GM18861 (cell line): ENCODE measurements around the gene CCDC194.
A peak's percentile ranks its signal among the peaks of the same experiment; 100 is the strongest.

Experiments used
- ATAC-seq: cut with Tn5 transposase; IDR thresholded peaks from one replicate; pipeline ENCODE4 v1.9.1; 2021; ENCODE audit not compliant: unreplicated experiment

CCDC194 gene

DNA sequence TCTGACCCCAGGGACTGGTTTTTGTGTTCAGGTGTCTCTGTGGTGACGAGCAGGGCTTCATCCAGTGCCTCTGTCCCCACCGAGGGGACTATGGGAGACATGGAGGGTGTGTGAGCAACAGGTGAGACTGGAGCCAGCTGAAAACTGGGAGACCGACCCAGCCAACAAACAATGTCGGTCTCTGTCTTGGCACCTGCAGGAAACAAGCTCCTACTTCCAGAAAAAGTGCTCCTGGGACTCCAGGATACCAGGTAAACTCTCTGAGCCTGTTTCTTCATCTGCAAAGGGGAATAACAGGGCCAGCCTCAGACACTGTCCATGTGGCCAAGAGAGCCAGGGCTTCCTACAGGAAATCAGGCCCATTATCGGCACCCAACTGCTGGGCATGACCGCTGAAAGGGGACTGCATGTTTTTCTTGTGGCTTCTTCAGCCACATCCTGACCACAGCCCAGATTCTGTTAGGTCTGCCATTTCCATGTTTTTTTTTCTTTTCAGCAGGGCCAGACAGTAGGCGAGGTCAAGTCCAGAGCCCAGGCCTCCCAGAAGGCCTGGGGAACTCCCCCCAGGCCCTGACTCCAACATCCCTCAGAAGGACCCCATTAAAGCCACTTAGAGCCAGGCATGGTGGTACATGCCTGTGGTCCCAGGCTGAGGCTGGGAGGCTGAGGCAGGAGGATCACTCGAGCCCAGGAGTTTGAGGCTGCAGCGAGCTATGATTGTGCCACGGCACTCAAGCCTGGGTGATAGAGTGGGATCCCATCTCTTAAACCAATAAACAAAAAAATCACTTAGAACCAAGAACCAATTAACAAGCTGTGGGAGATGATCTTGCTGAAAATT lies 12.3 kb upstream of the CCDC194 start:
- ATAC-seq = no peak

DNA sequence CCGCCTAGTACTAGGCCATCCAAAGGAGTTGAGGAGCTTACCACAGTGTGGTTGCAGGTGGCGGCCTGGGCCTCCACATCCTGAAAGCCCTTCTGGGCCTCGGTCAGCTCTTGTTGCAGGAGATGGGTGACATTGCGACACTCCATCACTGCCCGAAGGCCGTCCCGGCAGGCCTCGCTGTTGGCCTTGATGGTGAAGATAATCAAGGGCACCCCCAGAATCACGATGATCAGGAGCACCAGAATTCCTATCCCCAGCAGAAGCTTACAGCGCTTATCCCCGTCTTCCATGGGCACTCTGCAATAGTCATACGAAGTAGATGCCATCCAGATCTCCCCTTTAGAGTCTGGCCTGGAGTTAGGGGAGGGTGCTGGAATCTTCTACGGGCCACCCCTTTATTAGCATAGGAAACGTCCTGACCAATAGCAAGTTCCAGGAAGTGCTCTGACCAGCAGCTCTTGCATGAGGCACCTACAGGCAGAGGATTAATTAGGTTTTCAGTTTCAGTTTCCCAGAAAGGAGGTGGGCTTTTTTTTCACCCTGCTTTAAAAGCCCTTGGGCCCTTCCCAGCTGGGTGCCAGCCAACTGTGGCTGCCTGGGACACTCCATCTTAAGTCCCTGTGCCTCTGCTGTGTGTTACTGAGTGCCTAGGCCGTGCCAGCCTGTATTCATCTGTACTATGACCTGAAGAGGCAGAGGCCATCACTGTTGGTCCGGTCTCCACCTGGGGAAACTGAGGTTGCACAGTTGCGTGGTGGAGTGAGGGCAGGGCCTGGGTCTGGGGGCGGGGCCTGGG lies 11.5 kb upstream of the CCDC194 start, which contains the start of gene BST2:
BST2 (minus strand) TSS at position 381 of the 796 bp plus-strand sequence; CDS start at position 326, 55 bp downstream.
- peak; percentile 66 for ATAC-seq

GRCh38 chr19:17404621-17405249 lies 10.7 kb upstream of the CCDC194 start:
- no peak for ATAC-seq

GRCh38 chr19:17404015-17404414 lies 10.0 kb upstream of the CCDC194 start:
- no peak for ATAC-seq

DNA sequence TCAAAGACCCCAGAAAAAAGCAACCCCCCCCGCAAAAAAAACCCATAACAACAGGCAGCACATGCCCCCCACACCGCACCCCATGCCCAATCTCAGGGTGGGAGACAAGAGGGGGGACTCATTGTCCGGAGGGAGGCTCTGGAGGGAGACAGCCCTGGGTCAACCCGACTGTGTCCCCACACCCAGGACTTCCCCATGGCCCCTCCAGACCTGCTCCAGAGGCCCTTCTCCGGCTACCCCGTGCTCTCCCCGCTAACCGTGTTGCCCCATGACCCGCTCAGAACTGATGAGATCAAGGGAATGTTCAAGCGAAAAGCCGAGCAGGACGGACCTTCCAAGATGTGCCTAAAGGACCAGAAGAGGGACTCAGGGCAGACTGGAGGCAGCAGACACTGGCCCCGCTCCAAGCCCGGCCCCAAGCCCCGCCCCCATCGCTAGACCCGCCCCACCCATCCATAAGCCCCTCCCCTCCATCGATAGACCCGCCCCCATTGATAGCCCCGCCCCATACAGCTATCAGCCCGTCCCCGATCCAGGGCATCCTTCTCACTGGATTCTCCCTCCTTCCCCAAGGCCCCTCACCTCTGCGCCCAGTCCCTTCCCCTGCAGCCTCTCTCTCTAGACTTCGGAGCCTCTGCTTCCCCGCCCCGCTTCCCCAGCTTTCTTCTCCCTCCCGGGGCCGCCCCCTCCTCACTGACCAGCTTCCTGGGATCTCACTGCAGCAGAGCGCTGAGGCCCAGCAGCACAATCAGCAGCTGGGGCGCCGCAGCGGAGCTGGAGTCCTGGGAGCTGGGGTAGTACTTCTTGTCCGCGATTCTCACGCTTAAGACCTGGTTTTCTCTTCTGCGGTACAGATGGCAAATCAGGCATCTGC lies 9.2 kb upstream of the CCDC194 start:
- no peak for ATAC-seq

DNA sequence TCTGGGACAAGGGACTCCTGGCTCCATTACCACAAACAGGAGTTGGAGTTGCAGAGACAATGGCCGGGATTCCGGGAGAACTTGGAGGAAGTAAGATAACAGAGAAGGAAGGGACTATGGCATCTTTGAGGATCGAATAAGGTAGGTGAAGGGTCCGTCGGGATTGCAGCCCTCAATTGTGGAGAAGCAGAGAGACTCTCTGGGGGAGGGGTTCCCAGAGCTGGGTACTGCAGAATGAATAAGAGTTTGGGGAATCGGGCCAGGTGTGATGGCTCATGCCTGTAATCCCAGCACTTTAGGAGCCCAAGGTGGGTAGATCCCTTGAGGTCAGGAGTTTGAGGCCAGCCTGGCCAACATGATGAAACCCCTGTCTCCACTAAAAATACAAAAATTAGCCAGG lies 7.6 kb upstream of the CCDC194 start:
- no peak for ATAC-seq

GRCh38 chr19:17398902-17399527 lies 5.0 kb upstream of the CCDC194 start:
- ATAC-seq = no peak

- no peak for ATAC-seq
Observed at GRCh38 chr19:17394891-17395415, 957 bp upstream of the CCDC194 start.

- no peak for ATAC-seq
Observed at GRCh38 chr19:17393002-17393401, 994 bp downstream of the CCDC194 start.

DNA sequence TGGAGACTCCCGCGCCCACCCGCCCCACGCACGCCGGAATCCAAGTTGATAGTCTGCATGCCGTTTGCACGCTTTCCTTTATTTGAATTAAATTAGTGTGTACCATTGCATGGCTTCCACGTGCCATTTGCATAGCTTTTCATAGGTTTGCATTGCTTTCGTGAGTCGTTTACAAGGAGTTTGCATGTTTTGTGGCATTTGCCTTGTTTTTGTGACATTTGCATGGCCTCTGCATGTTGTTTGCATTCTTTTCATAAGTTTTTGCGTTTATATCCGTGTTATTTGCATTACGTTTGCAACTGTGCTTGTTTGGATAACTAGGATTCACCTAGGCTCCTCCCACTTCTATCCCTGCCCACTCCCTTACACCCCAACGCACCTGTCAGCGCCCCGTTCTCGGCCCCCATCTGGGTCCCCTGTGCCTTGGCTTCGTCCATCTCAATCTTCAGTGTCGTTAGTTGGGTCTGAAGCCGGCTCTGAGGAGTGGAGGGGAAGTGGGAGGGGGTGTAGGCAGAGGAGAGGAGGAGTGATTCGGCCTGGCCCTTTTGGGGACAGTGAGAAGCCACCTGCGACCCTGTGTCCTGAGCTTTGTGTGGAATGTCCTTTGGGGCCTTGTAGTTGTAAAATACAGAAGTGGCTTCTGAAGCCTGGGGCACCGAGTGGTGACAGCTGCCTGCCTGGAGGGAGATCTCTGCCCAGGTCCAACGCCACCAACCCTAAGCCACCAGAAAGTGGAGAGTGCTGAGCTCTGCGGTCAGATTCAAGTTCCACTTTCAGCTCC lies 2.4 kb downstream of the CCDC194 start:
- no peak for ATAC-seq

GRCh38 chr19:17390665-17391370 lies 3.2 kb downstream of the CCDC194 start:
- ATAC-seq = peak; percentile 74

- no peak for ATAC-seq
Observed at GRCh38 chr19:17389957-17390664, 3.9 kb downstream of the CCDC194 start.

DNA sequence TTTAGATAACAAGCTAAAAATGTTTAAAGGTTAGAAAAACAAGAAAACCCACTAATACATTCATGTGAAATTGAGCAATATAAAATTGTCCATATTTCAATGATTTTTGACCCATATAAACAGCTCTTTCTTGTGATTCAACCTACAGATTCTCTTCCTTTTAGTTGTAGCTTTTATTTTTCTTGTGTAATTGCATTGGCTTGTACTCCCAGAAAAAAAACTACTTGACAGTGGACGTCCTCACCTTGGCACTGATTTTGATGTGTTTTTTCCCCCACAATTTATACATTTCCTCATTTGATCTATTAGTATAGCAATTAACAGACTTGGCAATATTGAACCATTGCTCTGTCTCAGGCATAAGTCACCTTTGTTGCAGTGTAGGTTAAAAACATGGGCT lies 4.7 kb downstream of the CCDC194 start:
- ATAC-seq = no peak

- ATAC-seq = no peak
Observed at GRCh38 chr19:17385878-17386611, 8.0 kb downstream of the CCDC194 start.

DNA sequence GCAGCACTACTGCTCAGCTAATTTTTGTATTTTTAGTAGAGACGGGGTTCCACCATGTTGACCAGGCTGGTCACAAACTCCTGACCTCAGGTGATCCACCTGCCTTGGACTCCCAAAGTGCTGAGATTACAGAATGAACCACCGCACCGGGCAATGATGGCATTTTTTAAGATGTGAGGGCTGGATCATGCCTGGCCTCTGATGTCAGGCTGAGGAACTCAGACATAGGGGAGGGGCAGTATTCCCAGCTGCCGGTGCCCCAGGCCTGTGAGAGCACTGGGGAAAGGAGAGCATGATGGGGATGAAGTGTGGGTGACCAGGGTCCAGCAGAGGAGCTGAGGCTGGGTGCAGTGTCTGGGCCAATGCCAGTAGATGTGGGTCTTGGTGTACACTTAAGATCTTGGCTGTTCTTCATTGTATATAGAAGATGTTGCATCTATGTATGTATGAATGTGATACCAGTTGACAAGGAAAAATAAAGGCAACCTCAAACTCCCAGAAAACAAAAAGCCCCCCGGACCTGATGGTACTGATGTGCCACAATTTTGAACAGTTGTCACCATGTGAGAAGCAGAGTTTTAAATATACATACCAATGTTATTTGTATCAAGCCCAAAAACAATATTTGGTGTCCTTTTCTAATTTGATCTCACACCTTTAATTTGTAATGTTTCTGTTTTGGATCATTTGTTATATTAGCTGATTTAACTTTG lies 13.4 kb downstream of the CCDC194 start:
- no peak for ATAC-seq

GRCh38 chr19:17379221-17379631 lies 14.8 kb downstream of the CCDC194 start:
- no peak for ATAC-seq

- ATAC-seq = no peak
Observed at GRCh38 chr19:17378271-17378670, 15.7 kb downstream of the CCDC194 start.
